HG03196 (cell line): ENCODE data around the gene LILRB4.
"Not testable (repeated sequence)": the region's sequence is repeated elsewhere in the genome, so short reads cannot be mapped to it uniquely, and the experiment has no call there.

Experiments
- ATAC-seq: cut with Tn5 transposase; IDR thresholded peaks from one replicate; pipeline ENCODE4 v1.9.1; 2021; ENCODE audit not compliant: unreplicated experiment

Gene LILRB4

DNA sequence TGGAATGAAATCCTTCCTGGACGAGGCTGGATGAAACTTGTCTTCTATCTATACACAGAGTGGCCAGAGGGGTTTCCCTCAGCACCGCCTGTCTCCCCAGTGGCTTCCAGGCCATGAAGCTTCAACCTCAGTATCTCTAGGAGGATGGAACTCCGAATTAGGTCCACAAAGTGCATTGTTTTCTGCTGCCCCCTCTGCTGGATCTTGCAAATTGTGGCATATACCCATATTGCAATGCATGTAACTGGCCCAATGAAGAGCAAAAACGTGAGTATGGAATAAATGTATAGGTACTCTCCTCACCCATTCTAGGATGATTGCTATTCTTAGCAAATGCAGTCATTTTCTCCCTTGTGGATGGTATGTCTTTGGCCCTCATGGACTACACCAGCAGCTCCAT, 14.7 kb upstream of the LILRB4 start:
- ATAC-seq, result no peak

DNA sequence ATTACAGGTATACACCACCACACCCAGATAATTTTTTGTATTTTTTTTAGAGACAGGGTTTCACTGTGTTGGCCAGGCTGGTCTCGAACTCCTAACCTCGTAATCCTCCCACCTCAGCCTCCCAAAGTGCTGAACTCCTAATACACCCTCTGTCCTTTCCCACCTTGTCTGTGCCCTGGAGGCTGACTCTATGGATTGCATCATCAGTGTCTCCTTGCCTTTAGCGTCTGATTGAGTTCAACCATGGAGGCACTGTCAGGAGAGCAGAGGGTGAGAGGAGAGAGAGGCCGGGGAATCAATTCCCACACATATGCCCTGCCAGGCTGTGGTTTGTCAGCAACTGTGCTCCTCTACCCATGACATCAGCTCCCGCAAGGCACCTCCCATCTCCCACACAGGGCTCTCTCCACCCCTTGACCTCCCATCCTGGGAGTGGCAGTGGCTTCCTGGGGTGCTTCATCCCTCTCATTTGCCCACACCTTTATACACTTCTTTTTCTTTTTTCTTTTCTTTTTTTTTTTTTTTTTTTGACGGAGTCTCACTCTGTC, 12.6 kb upstream of the LILRB4 start:
- ATAC-seq, result no peak

DNA sequence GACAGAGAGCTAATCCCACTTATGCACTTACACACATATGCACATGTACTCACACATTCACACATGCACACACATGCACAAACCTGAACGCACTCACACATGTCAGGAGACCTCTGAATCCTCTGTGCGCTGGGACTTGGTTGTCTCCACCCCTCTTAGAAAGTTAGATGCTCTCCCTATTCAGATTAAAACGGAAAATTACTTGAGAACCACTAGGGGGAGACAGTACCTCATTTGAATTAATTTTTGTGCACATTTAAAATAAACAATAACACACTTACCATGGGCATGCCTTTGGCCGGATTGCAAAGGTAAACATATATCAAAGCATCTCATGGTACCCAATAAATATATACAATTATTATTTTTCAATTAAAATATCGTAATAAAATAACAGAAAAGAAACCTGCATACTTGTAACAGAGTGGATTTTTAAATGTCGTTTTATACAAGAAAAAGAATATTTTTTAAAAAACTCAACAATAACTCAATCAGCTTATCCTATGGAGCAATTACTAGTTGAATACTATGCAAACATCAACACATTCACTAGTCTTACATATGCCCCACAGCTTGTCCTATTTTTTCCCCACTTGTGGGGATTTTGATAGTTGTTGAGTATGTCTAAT, 9.5 kb upstream of the LILRB4 start:
- ATAC-seq, result no peak

DNA sequence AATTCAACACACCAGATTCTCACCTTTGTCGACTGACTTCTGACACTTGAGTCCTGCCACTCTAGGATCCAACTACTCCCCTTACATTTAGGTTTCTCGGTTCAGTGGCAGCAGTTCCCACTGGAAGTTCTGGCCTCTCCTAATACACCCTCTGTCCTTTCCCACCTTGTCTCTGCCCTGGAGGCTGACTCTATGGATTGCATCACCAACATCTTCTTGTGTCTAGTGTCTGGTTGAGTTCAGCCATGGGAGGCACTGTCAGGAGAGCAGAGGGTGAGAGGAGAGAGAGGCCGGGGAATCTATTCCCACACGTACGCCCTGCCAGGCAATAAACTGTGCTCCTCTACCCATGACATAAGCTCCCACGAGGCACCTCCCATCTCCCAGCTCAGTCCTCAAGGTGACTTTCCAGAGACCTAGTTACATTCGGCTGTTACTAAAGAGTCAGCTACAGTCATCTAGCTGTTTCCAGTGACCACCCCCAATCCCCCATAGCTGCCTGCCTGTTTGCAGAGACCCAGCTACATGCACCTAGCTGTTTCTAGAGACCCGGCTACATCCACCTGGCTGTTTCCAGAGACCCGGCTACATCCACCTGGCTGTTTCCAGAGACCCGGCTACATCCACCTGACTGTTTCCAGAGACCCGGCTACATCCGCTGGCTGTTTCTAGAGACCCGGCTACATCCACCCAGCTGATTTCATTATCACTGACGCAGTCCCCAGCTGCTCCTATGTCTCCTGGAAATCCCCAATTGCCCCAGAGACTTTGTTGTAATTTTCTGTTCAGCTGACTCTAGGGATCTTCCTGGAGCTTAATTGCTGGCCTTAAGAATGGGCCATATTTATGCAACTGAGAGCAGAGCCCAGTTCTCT, 8.1 kb upstream of the LILRB4 start:
- ATAC-seq, result no peak

DNA sequence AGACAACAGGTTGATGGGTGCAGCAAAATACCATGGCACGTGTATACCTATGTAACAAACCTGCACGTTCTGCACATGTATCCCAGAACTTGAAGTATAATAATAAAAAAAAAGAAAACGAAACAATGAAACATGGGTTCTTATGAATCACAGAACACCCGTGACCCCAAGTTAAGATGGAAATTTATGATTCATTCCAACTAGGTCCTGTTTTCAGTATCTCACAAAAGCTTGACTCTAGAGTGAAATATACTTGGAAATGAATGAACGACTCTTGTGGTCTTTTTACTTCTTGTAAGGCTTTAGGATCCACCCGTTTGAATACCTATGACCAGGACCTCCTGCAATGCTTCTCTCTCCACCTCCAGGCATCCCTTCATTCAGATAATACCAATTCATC, 3.5 kb upstream of the LILRB4 start:
- no peak for ATAC-seq

DNA sequence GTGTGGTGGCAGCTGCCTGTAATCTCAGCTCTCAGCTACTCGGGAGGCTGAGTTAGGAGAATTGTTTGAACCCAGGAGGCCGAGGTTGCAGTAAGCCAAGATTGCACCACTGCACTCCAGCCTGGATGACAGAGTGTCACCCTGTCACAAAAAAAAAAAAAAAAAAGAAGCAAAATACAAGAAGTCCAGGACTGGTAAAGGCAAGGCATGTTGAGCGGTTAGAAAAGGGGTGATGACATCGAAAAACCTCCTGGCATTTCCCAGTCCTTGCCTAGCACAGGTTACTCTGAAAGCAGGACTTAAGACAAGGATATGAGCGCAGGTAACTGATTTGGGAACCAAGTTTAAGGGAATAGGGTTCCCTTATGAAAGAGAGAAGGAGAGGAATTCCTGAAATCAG, 2.5 kb upstream of the LILRB4 start:
- ATAC-seq, result no peak

DNA sequence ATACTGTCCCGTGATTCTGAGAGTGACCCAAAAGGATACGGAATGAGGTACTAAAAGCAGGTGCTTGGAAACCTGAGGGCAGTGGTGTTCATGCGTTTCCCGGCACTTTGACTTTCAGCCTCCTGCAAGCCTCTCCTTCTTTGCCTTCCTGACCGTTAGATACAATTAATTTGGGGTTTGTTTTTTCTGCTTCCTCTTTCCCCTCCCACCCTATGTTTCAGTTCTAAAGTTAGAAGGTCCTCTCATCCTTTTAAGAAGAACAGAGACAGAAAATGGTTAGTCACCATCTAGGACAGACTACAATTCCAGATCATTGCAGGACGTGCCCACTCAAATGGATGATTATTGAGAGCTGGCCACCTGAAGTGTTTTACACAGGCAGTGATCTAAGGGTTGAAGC, 1.8 kb upstream of the LILRB4 start:
- ATAC-seq, result peak; percentile 35

DNA sequence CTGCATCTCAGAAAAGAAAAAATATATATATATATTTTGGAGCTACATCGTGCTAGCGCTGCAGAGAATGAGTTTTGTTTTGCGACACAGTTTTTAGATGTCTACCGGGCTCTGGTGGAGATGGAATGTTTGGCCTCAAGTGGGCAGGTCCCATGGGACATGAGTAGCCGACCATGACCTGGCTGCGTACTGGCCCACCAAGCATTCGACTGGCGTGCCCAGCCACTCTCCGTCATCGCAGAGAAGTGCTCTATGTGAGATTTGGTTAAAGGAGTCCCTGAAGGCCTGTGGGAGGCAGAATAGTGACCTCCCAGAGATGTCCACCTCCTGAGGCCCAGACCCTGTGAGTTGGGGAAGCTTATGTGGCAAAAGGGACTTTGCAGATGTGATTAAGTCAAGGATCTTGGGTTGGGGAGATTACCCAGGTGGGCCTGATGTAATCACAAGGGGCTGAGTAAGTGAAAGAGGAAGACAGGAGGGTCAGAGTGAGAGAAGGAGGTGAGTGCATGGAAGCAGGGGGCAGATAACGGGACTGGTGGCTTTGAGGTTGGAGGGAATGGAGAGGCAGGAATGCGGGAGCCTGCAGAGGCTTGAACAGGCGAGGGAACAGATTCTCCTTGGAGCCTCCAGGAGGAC, 821 bp upstream of the LILRB4 start:
- ATAC-seq, result no peak

DNA sequence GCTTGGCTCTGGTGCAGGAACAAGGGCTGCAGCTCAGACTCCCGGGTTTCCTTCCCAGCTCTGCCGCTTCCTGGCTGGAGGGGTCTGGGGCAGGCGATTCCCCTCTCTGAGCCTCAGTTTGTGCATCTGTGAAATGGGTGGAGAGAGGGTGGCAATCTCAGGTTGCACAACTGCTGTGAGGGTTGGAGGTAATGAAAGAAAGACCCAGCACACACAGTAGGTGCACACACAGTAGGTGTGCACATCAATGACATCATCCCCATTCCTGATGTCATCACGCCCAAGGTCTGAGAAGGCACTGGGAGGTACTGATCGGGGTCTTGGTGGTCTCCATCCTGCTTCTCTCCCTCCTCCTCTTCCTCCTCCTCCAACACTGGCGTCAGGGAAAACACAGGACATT, 2.7 kb downstream of the LILRB4 start:
- ATAC-seq, result no peak

DNA sequence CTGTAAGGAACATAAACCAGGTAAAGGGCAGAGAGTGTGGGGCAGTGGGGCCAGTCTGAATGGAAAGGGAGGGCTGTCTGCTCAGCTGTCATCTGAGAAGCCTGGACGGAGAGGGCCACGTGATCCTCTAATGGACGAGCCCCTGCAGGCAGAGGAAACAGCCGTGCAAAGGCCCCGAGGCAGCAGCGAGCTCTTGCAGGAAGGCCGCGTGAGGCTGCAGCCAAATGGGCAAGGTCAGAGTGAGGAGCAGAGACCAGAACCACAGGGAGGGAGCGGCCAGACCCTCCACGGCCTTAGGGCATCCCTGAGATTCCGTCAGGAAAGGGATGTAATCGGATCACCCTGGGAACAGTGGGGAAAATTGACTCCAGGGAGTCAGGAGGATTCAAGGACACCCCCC, 4.4 kb downstream of the LILRB4 start:
- ATAC-seq, result no peak

DNA sequence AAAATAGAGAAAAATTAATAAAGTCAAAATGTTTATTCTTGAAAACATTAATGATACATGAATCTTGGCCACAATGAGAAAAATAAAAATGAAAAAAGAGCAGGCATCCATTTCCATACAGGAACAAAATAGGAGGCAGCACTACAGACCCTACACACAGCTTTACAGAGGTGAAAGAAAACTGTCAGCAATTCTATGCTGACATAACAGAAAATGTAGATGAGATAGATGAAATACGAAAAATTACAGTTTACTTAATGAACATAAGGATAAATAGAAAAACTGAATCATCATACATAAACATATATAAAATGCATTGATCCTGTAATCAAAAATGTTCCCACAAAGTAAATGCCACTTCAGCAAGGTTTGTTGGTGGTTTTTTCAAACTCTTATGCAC, 5.6 kb downstream of the LILRB4 start:
- no peak for ATAC-seq

DNA sequence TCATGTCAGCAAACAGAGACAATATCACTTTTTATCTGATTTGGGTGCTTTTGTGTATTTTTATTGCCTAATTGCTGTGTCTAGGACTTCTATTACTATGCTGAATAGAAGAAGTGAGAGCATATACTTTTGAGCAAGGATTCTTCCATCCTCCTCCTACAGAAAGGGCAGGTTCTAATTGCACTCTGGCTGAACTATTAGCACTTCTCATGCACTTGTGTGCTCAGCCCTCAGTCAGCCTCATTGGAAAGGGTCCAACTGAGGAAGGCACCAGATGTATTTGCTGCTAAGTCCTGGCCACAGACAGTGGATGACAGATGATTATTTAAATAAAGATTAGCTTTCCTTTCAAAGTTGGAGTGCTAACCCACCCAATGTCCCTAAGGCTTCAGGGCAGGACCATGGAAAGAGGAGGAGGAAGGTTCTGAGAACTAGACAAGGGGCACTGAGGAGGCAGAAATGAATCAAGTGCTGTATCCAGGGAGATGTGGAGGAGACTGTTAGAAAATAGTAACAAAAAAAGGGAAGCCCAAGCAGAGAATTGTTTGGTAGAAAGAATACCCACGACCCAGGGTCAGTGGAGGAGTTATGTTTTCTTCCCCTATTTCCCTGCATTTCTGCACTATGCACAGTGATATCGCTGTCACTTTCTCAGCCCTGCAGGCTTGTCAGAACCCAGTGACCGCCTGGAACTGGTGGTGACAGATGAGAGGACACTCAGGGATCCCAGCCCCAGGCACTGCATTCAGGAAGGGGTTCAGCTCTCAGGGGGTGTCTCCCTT, 8.0 kb downstream of the LILRB4 start:
- no peak for ATAC-seq

DNA sequence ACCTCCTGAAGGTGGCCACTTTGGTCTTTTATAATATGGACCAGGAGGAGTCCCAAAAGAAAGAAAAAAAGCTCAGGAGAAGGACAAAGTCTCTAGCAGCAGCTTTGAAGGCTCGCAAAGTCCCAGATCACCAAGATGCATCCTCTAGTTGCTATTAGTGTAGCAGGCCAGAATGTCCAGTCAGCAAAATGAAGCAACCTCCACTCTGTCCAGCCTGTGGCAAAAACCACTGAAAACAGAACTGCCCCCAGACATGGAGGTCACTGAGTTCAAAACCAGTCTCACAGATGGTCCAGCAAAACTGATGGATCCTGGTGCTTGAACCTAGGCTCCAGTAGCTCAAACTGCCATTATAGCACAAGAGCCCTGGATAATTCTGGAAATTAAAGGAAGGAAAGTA, 10.4 kb downstream of the LILRB4 start:
- no peak for ATAC-seq

DNA sequence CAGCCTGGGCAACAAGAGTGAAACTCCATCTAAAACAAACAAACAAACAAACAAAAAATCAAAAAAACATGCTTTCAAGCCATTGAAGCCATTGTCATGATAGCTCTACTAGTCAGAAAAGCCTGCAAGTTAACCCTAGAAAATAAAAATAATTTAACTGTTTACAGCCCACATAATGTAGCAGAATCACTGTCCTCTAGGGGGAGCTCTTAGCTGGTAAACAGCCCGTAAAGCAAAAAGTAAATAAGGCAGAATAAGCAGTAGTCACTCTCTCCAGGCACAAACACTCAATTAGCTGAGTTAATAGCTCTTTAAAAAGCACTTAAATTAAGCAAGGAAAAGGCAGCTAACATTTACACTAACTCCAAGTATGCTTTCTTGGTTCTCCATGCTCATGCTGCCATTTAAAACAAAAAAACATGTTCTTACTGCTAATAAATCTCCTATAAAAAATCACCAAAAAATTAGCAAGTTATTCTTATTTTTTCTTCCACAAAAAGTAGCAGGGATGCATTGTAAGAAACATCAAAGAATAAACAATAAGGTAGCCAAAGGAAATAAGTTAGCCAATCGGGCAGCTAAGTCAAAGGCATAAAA, 11.3 kb downstream of the LILRB4 start:
- ATAC-seq, result no peak

DNA sequence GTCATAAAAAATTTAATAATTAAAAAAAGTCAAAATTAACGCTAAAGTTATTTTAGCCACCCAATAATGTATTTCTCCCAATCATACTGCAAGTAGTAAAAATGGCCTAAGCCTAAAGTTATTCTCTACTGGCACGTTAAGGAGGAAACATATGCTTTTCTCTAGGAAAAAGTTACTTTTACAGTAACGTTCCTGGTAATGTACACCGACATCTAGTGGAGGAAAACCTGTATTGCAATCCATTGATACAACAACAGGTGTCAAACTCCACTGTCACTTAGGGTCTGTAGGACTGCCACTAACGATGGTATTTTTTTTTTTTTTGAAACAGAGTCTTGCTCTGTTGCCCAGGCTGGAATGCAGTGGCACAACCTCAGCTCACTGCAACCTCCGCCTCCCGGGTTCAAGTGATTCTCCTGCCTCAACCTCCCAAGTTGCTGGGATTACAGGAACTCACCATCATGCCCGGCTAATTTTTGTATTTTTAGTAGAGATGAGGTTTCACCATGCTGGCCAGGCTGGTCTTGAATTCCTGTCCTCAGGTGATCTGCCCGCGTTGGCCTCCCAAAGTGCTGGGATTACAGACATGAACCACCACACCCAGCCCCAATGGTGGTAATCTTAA, 13.5 kb downstream of the LILRB4 start:
- ATAC-seq, result not testable (repeated sequence)

DNA sequence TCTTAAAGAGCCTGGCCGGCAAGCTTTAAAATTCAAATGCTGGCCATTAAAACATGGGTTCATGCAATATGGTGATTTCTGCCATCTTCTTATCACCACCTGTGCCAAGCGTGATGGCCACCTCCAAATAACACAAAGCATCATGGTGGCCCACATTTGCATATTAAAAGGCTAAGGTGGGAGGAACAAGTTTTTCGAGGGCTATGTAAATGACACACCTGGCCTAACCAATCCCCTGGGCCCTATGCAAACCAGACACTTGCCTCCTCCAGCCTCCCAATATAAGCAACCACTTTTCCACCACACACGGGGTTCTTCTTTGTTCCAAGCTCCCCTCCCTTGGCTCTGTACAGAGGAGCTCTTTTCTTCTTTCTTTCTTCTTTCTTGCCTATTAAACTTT, 14.4 kb downstream of the LILRB4 start:
- ATAC-seq, result no peak

DNA sequence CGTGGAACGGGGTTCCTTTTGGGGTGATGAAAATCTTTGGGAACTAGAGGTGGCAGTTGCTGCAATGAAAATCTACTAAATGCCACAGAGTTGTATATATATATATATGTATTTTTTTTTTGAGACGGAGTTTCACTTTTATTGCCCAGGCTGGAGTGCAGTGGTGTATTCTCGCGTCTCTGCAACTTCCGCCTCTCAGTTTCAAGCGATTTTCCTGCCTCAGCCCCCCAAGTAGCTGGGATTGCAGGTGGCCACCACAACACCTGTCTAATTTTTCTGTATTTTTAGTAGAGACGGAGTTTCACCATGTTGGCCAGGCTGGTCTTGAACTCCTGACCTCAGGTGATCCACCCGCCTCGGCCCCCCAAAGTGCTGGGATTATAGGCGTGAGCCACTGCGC, 18.8 kb downstream of the LILRB4 start:
- ATAC-seq, result not testable (repeated sequence)

DNA sequence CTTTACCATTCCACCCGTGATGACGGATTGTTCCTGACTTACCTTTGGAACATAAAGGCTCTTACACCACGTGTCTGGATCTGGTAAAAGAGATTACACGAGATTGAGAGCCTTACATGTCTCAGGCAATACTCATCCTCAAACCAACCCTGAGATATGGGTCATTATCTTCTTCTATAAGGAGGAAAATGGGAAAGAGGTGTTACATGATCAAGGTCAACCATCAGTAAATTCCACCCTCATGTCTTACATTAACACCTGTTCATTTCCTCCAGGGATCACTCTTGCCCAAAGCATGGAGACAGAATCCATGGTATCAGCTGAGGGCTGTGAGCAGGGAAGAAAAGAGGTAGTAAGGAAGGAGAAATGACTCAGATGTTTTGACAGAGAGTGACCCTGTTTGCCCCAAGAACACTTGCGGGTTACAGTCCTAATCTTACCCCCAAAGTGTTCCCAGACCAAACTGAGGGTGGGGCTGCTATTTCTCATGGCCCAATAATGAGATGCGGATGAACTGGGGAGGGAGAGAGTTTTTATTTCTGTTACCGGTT, 19.6 kb downstream of the LILRB4 start:
- no peak for ATAC-seq

DNA sequence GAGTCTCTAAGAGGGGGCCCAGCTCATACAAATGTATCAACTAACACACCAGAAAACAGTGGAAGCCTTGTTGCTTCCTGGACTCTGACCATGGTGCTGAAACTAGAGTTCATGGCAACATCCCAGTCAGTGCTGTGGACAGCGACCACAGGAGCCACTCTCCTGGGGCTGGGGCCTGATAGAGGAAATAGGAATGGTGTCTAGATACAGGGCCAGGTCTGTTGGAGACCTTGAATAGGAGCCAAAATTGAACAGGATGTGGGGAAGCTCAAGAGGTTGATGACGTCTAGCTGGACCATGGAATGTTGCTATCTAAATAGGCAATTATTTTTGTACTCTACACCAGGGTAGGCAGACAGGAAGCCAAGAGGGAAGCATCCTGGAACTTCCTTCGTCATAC, 21.7 kb downstream of the LILRB4 start:
- no peak for ATAC-seq
